GM18861 (cell line): ENCODE data around the gene SLC4A3.

Experiments
- ATAC-seq: cut with Tn5 transposase; IDR thresholded peaks from one replicate; pipeline ENCODE4 v1.9.1; 2021; ENCODE audit not compliant: unreplicated experiment

The SLC4A3 gene

DNA sequence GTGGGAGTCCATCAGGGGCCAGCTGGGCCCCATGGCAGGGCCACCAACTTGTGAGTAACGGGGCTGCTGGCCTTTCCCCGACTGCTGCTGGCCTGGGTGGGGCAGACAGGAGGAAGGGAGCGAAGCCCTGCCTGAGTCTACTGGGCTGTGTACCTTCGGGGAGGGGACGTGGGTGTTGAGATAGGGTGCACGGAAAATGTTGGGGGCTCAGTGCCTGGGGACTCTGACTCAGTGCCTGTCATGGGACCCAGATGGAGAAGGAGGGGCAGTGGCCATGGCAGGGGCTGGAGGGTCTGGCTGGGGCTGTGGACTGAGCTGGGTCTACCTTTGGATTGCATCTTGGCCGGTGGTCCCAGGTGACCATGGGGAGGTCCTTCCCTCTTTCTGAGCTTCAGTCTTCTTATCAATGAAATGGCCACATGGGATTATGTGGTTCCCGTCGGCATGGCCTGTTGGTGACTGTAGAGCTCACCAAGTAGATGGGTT is 4.0 kb downstream of the SLC4A3 start:
- no peak for ATAC-seq

GRCh38 chr2:219631904-219632759 is 4.7 kb downstream of the SLC4A3 start:
- no peak for ATAC-seq

- no peak for ATAC-seq
These were observed 5.3 kb downstream of the SLC4A3 start for GRCh38 chr2:219632760-219633105.

- no peak for ATAC-seq
These were observed 6.0 kb downstream of the SLC4A3 start for GRCh38 chr2:219633276-219634065.

- ATAC-seq, result no peak
These were observed 6.9 kb downstream of the SLC4A3 start for GRCh38 chr2:219634171-219634940.

- ATAC-seq, result no peak
These were observed 7.7 kb downstream of the SLC4A3 start for GRCh38 chr2:219634951-219635751.

DNA sequence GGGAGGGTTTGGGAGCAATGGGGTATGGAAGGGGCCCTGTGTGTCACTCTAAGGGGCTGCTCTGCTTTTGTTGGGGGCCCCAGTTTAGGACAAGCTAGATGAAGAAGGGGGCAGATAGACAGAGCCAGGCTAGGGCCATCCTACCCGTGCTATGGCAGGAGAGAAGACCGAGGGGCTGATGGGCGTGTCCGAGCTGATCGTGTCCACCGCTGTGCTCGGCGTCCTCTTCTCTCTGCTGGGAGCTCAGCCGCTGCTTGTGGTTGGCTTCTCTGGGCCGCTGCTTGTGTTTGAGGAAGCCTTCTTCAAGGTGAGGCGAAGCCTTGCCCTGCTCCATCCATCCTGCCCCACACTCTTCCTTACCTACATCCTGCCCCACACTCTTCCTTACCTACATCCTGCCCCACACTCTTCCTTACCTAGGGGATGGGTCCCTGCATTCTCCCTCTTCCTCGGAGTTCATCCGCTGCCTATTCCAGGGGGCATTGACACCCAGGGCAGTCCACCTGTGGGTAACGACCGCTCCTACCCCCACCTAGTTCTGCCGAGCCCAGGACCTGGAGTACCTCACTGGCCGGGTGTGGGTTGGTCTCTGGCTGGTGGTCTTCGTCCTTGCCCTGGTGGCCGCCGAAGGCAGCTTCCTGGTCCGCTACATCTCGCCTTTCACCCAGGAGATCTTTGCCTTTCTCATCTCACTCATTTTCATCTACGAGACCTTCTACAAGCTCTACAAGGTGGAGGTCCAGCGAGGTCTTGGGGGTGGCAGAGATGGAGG is 8.9 kb downstream of the SLC4A3 start:
- no peak for ATAC-seq

DNA sequence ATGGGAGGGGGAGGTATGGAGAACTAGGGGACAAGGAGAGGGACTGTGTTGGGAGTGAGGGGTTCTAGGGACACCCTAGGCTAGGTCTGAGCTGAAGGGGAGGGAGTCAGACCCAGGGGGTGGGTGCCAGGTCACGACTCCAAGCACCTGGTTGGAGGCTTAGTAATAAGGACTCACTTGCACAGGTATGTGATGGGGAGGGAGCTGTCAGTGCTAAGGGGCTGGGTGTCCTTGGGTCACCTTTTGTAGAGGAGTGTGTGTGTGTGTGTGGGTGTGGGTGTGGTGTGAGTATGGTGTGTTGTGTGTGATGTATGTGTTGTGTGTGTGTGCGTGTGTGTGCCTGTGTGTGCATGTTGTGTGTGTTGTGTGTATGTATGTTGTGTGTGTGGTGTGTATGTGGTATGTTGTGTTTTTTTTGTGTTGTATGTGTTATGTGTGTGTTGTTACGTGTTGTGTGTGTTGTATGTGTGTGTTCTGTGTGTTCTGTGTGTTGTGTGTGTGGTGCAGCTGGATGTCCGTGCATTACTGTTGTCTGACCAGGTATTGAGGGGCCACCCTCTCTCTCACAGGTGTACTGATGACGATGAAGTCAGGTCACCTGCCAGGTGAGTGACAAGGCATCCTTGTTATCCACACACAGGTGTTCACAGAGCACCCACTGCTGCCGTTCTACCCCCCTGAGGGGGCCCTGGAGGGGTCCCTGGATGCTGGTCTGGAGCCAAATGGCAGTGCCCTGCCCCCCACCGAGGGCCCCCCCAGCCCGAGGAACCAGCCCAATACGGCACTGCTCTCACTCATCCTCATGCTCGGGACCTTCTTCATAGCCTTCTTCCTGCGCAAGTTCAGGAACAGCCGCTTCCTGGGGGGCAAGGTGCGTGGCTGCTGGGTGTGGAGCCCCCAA is 9.8 kb downstream of the SLC4A3 start:
- ATAC-seq, result no peak

- ATAC-seq, result no peak
These were observed 10.4 kb downstream of the SLC4A3 start for GRCh38 chr2:219637842-219638185.

GRCh38 chr2:219638217-219638947 is 11.0 kb downstream of the SLC4A3 start:
- no peak for ATAC-seq

DNA sequence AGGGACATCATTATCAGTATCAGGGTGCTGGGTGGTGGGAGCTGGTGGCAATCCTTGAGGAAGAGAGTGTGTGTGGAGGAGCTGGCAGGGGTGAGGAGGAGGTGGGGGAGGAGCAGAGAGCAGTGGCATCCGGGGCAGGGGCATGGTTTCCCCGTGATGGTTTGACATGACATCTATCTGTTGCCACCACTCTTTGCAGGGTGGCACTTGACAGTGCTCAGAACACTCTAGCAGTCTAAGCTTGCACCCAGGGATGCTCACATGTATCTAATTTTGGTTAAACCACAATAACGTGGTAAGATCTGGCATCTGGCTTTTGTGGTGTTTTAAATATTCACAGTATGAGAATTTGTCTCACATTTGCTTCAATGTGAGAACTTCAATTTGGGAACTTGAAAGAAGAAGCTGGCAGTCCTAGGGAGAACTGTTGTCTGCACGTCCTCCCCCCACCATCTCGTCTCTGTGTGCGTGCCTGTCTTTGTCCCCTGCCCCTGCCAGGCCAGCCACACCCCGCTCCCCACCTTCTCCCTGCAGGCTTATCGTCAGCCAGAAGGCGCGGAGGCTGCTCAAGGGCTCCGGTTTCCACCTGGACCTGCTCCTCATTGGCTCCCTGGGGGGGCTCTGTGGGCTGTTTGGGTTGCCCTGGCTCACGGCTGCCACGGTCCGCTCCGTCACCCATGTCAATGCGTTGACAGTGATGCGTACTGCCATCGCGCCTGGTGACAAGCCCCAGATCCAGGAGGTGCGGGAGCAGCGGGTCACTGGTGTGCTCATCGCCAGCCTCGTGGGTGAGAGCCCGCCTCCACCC is 11.7 kb downstream of the SLC4A3 start:
- ATAC-seq, result no peak

GRCh38 chr2:219641390-219642068 is 14.1 kb downstream of the SLC4A3 start:
- ATAC-seq, result no peak

- no peak for ATAC-seq
These were observed 14.6 kb downstream of the SLC4A3 start for GRCh38 chr2:219642069-219642454.

DNA sequence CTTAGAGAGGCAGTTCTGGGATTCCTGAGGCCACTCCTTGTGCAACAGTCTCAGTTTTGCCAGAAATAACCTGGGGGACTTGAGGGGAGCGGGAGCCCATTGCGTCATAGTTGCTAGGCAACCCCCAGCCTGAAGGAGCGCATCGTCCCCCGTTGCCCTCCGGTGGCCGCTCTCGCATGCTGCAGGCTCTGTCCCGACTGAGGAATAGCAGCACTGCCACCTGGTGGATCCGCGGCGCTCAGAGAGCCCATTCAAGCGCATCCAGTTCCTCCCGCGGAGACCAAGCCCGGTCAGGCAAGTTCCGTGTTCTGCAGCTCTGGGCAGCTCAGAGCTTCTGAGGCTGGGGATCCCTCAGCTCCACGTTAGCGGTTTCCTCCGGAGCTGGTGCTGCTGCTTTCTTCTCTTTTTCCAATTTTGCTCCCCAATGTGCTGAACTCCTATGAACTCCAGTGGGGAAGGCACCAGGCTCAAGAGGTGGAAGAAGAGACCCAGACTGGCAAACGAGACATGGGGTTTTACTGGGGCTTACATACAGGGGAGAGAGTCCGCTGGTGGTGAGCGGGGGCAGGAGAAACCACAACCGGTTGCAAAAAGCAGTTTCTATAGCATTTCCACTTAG is 15.1 kb downstream of the SLC4A3 start:
- ATAC-seq, result peak; percentile 97

GRCh38 chr2:219643084-219643473 is 15.6 kb downstream of the SLC4A3 start:
- no peak for ATAC-seq

- no peak for ATAC-seq
These were observed 16.5 kb downstream of the SLC4A3 start for GRCh38 chr2:219643788-219644398.
